Measurements from ENCODE around the gene STAC2. TPM values are rescaled to one million over a fixed set of nuclear protein-coding genes. Genes with fewer than 3 reads are reported as not detected.

The STAC2 gene
- total RNA-seq, 2 experiments from 2014 or later: 0.03 TPM; not detected in 1

GRCh38 chr17:39175695-39176093 lies 50.1 kb downstream of the STAC2 start:
- Histone ChIP-seq H3K4me3 (ENCODE audit: low read depth, low read length, poor library complexity, severe bottlenecking) (no peak overlapping the region), H3K36me3 (ENCODE audit: insufficient read depth, low read length) (peaks cover 56% of the 10 kb centered on the region), H2AFZ (ENCODE audit: low read length) (no peak overlapping the region), H3K4me2 (ENCODE audit: low read length) (no peak overlapping the region; the same call in 1 of the 2 replicates), H4K20me1 (ENCODE audit: insufficient read depth, low read length) (no peaks in the 10 kb centered on the region), H3K4me1 (ENCODE audit: insufficient read depth, low read length, poor library complexity, severe bottlenecking) (peaks cover 46% of the 10 kb centered on the region), H3K27ac (ENCODE audit: low read depth, low read length, poor library complexity, severe bottlenecking) (no peak overlapping the region), H3K9me3 (ENCODE audit: low read length) (no peaks in the 10 kb centered on the region), H3K79me2 (ENCODE audit: insufficient read depth, low read depth, low read length) (no peaks in the 10 kb centered on the region), H3K9me2 (ENCODE audit: insufficient read depth, low read length) (no peaks in the 10 kb centered on the region)
- ChIA-PET CTCF (ENCODE audit: unreplicated experiment) (interaction anchor here (3.3 kb wide), 1 partner anchor 11 kb away, joined by 22 read pairs; no protein-coding TSS in a partner anchor), POLR2A (interaction anchor here (0.5 to 1.8 kb wide), 4 partner anchors 8 to 81 kb away, joined by 3 to 6 read pairs (median 5); no protein-coding TSS in a partner anchor)
- no peak for DNase-seq (ENCODE audit: low spot score)
- intact Hi-C loops (cut with micrococcal nuclease; ENCODE audit: unreplicated experiment): loop anchor here (2.0 kb wide), 1 partner anchor 23 kb away; no protein-coding TSS in a partner anchor
- BruUV-seq (replicated peaks): no TSS peak
- TF ChIP-seq EZH2phosphoT487 (IDR thresholded peaks at IDR 0.05; ENCODE audit: borderline replicate concordance, low read depth, low read length): no peak
- no peak for TF ChIP-seq CTCF (conservative IDR thresholded peaks at IDR 0.05; ENCODE audit: low read length)

- Histone ChIP-seq H3K36me3 (ENCODE audit: insufficient read depth, low read length) (peaks cover 50% of the 10 kb centered on the region), H3K9me2 (ENCODE audit: insufficient read depth, low read length) (no peaks in the 10 kb centered on the region), H3K27ac (ENCODE audit: low read depth, low read length, poor library complexity, severe bottlenecking) (peak overlapping the region; percentile 89), H3K4me2 (ENCODE audit: low read length) (peak overlapping the region; percentile 18; the same call in 1 of the 2 replicates), H3K4me3 (ENCODE audit: low read depth, low read length, poor library complexity, severe bottlenecking) (no peak overlapping the region), H2AFZ (ENCODE audit: low read length) (no peak overlapping the region), H3K4me1 (ENCODE audit: insufficient read depth, low read length, poor library complexity, severe bottlenecking) (peaks cover 52% of the 10 kb centered on the region), H3K79me2 (ENCODE audit: insufficient read depth, low read depth, low read length) (no peaks in the 10 kb centered on the region), H3K9me3 (ENCODE audit: low read length) (no peaks in the 10 kb centered on the region), H4K20me1 (ENCODE audit: insufficient read depth, low read length) (no peaks in the 10 kb centered on the region)
- no peak for TF ChIP-seq EZH2phosphoT487 (IDR thresholded peaks at IDR 0.05; ENCODE audit: borderline replicate concordance, low read depth, low read length)
- peak; percentile 94 for TF ChIP-seq CTCF (conservative IDR thresholded peaks at IDR 0.05; ENCODE audit: low read length)
- BruUV-seq (replicated peaks): no TSS peak
- DNase-seq (ENCODE audit: low spot score): peak; percentile 91
- CTCF ChIA-PET (ENCODE audit: unreplicated experiment): interaction anchor here (0.7 to 3.3 kb wide), 6 partner anchors 9 to 447 kb away, joined by 3 to 22 read pairs (median 4); partner anchors contain the start of genes ARL5C and RPL19
- POLR2A ChIA-PET: interaction anchor here (0.6 to 1.8 kb wide), 3 partner anchors 9 to 21 kb away, joined by 3 to 6 read pairs (median 6); no protein-coding TSS in a partner anchor
- intact Hi-C loops (cut with micrococcal nuclease; ENCODE audit: unreplicated experiment): loop anchor here (2.0 kb wide), 1 partner anchor 22 kb away; no protein-coding TSS in a partner anchor
These were observed 50.6 kb downstream of the STAC2 start for GRCh38 chr17:39174920-39175694.

Data from OCI-LY7 (cell line).